ENCODE results near the gene IRF3. TPM values are rescaled to one million over a fixed set of nuclear protein-coding genes. Genes with fewer than 3 reads are reported as not detected.

Gene IRF3
- total RNA-seq, 2 donors from 2014 or later, result 135 to 141 TPM

DNA sequence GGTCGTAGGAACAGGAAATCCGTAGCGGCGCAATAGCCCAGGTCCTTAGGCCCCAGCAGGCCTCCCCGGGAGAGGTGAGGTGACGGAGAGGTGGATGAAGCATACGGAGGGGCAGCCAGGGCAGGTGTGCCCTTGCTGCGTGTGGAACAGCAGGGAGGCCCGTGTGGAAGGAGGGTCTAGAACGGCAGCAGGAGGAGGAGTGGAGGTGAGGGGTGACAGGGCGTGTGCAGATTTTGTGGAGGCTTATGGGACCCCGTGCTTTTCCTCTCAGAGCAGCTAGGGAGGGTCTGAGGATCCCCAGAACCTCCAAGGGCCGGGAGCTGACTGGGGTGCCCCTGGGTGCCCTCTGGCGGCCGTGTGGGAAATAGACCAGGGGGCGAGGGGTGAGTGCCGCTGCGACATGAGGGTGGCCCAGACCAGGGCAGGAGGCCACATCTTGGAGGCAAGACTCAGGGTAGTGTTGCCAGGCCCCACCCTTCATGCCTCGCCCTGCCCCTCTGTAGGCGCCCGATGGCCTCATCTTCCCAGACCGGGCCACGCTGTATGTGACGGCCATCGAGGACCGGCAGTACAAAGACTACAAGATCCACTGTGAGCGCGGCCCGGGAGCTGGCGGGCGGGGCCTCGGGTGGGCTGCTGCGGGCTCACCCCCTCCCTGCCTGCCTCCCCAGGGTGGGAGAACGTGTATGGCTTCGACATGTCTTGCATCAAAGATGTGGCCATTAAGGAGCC, 18.8 kb upstream of the IRF3 start:
- Mint-ChIP-seq H3K4me3 (no peak overlapping the region), H3K4me1 (ENCODE audit: low read depth) (peaks cover 32% of the 10 kb centered on the region), H3K36me3 (ENCODE audit: insufficient read depth in 2 of 2) (peaks cover 11 to 28% of the 10 kb centered on the region in 2 donors), H3K27me3 (ENCODE audit: low read depth) (no peaks in the 10 kb centered on the region), H3K27ac (peak overlapping the region; percentile 44), H3K9me3 (no peaks in the 10 kb centered on the region)
- no peak for ATAC-seq (replicated peaks in 1 of 2)
- DNase-seq, result no peak

DNA sequence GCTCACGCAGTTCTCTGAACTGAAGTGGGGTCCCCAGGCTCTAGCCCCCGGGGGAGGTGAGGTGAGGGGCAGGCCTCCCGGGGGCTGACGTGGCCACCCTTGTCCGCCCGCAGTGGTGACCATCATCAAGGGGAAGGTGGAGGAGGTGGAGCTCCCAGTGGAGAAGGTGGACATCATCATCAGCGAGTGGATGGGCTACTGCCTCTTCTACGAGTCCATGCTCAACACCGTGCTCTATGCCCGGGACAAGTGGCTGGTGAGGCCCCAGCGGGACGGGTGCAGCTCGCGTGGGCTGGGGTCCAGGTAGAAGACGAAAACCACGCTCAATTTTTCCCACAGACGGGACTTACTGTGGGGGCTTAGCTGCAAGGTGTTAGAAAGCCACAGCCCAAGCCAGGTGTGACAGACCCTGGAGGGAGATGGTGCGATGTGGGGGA, 18.2 kb upstream of the IRF3 start:
- no peak for DNase-seq
- peak overlapping the region; percentile 44 for H3K27ac Mint-ChIP-seq
- no peaks in the 10 kb centered on the region for H3K27me3 Mint-ChIP-seq (ENCODE audit: low read depth)
- no peak for ATAC-seq (replicated peaks in 1 of 2)
- H3K9me3 Mint-ChIP-seq, result no peaks in the 10 kb centered on the region
- peaks cover 32% of the 10 kb centered on the region for H3K4me1 Mint-ChIP-seq (ENCODE audit: low read depth)
- peaks cover 11 to 28% of the 10 kb centered on the region in 2 donors for H3K36me3 Mint-ChIP-seq (ENCODE audit: insufficient read depth in 2 of 2)
- H3K4me3 Mint-ChIP-seq, result no peak overlapping the region

- no peak overlapping the region for H3K4me3 Mint-ChIP-seq
- no peak overlapping the region for H3K27ac Mint-ChIP-seq
- no peaks in the 10 kb centered on the region for H3K9me3 Mint-ChIP-seq
- peaks cover 41% of the 10 kb centered on the region for H3K4me1 Mint-ChIP-seq (ENCODE audit: low read depth)
- H3K27me3 Mint-ChIP-seq (ENCODE audit: low read depth), result no peaks in the 10 kb centered on the region
- DNase-seq (no peak), ATAC-seq (replicated peaks in 1 of 2) (no peak)
- H3K36me3 Mint-ChIP-seq (ENCODE audit: insufficient read depth in 2 of 2), result peaks cover 9 to 26% of the 10 kb centered on the region in 2 donors
These were observed 16.6 kb upstream of the IRF3 start for GRCh38 chr19:49682274-49682673.

DNA sequence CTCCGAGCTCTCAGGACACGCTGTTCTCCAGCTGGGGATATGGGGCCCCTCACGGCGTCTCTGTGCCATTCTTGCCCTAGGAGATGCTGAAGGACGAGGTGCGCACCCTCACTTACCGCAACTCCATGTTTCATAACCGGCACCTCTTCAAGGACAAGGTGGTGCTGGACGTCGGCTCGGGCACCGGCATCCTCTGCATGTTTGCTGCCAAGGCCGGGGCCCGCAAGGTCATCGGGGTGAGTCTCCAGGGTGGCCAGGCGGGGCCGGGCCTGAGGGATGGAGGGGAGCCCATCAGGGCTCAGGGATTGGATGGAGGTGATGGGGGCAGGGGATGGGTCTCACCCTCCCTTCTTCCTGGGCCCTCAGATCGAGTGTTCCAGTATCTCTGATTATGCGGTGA, 16.2 kb upstream of the IRF3 start:
- ATAC-seq (replicated peaks in 1 of 2) (no peak), DNase-seq (no peak)
- H3K36me3 Mint-ChIP-seq (ENCODE audit: insufficient read depth in 2 of 2), result peaks cover 9 to 30% of the 10 kb centered on the region in 2 donors
- H3K4me3 Mint-ChIP-seq, result no peak overlapping the region
- no peak overlapping the region for H3K27ac Mint-ChIP-seq
- no peaks in the 10 kb centered on the region for H3K9me3 Mint-ChIP-seq
- no peaks in the 10 kb centered on the region for H3K27me3 Mint-ChIP-seq (ENCODE audit: low read depth)
- peaks cover 41% of the 10 kb centered on the region for H3K4me1 Mint-ChIP-seq (ENCODE audit: low read depth)

- H3K36me3 Mint-ChIP-seq (ENCODE audit: insufficient read depth in 2 of 2), result peaks cover 9 to 29% of the 10 kb centered on the region in 2 donors
- no peaks in the 10 kb centered on the region for H3K9me3 Mint-ChIP-seq
- peak overlapping the region; percentile 90 to 97 for H3K4me3 Mint-ChIP-seq
- H3K27me3 Mint-ChIP-seq (ENCODE audit: low read depth), result no peaks in the 10 kb centered on the region
- DNase-seq (peak; percentile 95 to 97), ATAC-seq (replicated peaks in 1 of 2) (peak in 1 of 2 donors; percentile 9)
- no peak overlapping the region for H3K27ac Mint-ChIP-seq
- H3K4me1 Mint-ChIP-seq (ENCODE audit: low read depth), result peaks cover 50% of the 10 kb centered on the region
These were observed 15.0 kb upstream of the IRF3 start for GRCh38 chr19:49680421-49681351.

DNA sequence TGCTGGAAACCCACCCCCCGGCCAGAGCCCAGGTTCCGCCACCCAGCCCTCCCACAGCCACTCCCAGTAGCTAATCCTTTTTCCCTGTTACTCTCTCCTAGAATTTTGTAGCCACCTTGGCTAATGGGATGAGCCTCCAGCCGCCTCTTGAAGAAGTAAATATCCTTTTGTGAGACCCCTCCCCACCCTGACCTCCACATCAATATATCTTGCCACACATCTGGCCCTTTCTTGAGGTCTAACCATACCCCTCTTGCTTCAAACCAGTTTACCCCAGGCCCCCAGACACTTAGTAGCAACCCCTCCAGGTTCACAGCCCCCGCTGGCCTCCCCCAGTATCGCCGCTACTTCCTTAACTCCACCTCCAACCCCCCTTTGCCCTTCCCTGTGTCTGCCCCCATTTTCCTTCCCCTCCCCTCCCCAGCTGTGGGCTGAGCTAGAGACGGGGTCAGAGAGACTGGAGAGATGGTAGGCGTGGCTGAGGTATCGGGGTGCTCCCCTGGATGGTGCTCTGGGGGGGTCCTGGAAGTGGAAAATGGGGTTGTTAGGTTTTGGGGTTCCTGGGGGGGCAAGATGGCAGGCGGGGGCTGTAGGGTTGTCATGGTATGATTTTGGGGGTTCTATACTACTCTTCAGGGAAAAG, 14.2 kb upstream of the IRF3 start:
- H3K36me3 Mint-ChIP-seq (ENCODE audit: insufficient read depth in 2 of 2), result peaks cover 9 to 23% of the 10 kb centered on the region in 2 donors
- peak overlapping the region; percentile 90 to 97 for H3K4me3 Mint-ChIP-seq
- ATAC-seq (replicated peaks in 1 of 2), result no peak
- DNase-seq, result no peak
- no peaks in the 10 kb centered on the region for H3K27me3 Mint-ChIP-seq (ENCODE audit: low read depth)
- peak overlapping the region; percentile 22 for H3K27ac Mint-ChIP-seq
- no peaks in the 10 kb centered on the region for H3K9me3 Mint-ChIP-seq
- H3K4me1 Mint-ChIP-seq (ENCODE audit: low read depth), result peaks cover 50% of the 10 kb centered on the region

GRCh38 chr19:49678985-49679770, 13.5 kb upstream of the IRF3 start:
- no peaks in the 10 kb centered on the region for H3K9me3 Mint-ChIP-seq
- ATAC-seq (replicated peaks in 1 of 2), result no peak
- H3K27ac Mint-ChIP-seq, result peak overlapping the region; percentile 46
- H3K27me3 Mint-ChIP-seq (ENCODE audit: low read depth), result no peaks in the 10 kb centered on the region
- H3K36me3 Mint-ChIP-seq (ENCODE audit: insufficient read depth in 2 of 2), result peaks cover 8 to 21% of the 10 kb centered on the region in 2 donors
- H3K4me3 Mint-ChIP-seq, result peak overlapping the region; percentile 90 to 97
- H3K4me1 Mint-ChIP-seq (ENCODE audit: low read depth), result peaks cover 50% of the 10 kb centered on the region
- DNase-seq, result no peak

DNA sequence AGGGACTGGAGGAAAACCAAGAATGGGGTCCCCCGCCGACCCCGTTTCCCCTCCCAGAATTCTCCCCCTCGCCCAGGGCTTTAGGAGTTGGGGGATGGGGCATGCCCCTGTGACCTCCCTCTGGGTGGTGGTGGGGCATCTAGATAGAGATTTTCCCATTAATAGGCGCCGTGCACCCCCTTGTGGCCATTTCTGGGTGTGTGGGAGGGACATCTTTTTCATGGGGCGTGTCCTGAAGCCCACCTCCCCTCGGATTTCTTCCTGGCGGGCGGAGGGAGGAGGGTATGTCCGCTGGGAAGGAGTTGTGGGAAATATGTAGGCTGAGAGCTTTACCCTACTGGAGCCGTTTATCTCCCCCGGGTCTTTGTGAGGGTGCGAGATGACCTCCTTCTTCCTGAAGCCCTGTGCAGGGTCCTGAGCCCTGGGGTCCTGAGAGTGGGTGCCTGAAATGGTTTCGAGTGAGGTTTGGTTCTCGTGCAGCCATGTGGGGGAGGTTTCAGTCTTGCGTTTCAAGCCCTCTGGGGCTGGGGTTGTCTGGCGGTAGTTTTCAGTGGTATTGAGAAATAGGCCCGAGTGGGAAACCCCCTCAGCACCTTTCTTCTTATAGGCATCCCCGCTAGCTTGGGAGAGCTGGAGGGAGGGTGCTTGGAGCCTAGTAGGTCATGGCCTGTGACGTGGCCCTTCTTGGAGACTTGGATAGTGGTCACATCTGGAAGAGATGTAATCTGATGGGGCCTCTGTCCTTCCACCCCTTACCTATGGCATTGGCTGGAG, 12.4 kb upstream of the IRF3 start:
- ATAC-seq (replicated peaks in 1 of 2) (peak; percentile 11 to 18), DNase-seq (peak; percentile 82 to 85)
- H3K27me3 Mint-ChIP-seq (ENCODE audit: low read depth), result no peaks in the 10 kb centered on the region
- peak overlapping the region; percentile 90 to 97 for H3K4me3 Mint-ChIP-seq
- no peaks in the 10 kb centered on the region for H3K9me3 Mint-ChIP-seq
- peaks cover 50% of the 10 kb centered on the region for H3K4me1 Mint-ChIP-seq (ENCODE audit: low read depth)
- peak overlapping the region; percentile 92 for H3K27ac Mint-ChIP-seq
- H3K36me3 Mint-ChIP-seq (ENCODE audit: insufficient read depth in 2 of 2), result peaks cover 3 to 20% of the 10 kb centered on the region in 2 donors

DNA sequence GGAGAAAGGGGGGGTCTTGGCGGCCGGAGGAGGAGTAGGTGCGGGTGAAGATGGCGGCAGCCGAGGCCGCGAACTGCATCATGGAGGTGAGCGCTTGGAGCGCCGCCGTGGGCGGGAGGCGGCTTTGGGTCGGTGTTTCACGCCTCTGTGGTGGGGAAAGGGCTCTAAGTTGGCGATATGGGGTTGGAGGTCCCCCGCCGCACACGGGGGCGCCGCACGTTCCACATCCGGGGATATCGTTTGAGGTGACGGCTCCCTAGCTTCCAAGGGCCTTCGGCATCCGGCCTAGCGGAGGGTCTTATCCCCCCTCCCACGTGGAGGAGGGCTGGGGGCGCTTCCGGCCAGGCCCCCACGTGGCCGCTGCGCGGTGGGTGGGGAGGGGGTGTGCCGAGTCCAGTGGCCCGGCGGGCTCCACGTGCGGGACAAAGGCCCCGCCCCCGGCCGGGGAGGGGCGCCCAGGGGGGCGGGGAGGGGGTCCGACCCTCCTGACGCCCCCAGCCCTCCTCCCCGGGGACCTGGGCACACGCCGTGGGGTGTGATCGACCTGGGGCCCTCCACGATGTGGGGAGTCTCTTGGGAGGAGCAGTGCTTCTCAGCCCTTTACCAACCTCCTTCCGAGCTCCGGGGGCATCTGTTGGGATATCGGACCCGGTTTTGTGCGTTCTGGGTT, 11.7 kb upstream of the IRF3 start, which contains the start of gene PRMT1:
Gene PRMT1 (plus strand): TSS at position 41 of the 670 bp plus-strand sequence. CDS start 10 bp downstream, at position 51.
- Mint-ChIP-seq H3K36me3 (ENCODE audit: insufficient read depth in 2 of 2) (peaks cover under 1 to 15% of the 10 kb centered on the region in 2 donors), H3K9me3 (no peaks in the 10 kb centered on the region), H3K27ac (peak within 1 kb of the TSS; percentile 94), H3K4me1 (ENCODE audit: low read depth) (peaks cover 53% of the 10 kb centered on the region), H3K4me3 (peak within 1 kb of the TSS; percentile 90 to 97), H3K27me3 (ENCODE audit: low read depth) (no peaks in the 10 kb centered on the region)
- ATAC-seq (replicated peaks in 1 of 2) (peak; percentile 14 to 26), DNase-seq (peak; percentile 64 to 72)

DNA sequence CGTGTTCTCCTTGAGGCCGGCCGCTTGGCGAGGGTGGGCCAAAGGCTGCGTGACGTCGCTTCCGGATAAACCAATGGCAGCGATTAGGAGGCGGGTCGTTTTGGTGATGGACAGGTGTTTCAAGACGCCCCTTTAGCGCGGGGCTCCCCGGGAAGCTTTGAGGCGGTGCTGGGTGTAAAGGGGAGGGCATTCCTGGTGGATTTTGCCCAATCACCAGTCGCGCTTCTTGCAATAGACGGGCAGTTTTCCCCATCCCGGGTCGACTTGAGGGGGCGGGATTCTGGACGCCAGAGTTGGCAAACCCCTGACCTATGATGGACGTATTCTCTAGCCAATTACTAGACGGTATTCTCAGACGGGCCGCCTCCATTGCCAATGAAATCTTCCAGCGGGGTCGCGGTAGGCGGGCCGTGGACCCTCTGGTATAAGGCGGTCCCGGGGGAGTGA, 11.2 kb upstream of the IRF3 start:
- H3K4me1 Mint-ChIP-seq (ENCODE audit: low read depth), result peaks cover 53% of the 10 kb centered on the region
- peaks cover 0 to 14% of the 10 kb centered on the region in 2 donors for H3K36me3 Mint-ChIP-seq (ENCODE audit: insufficient read depth in 2 of 2)
- H3K27me3 Mint-ChIP-seq (ENCODE audit: low read depth), result no peaks in the 10 kb centered on the region
- ATAC-seq (replicated peaks in 1 of 2), result peak; percentile 82 to 84
- no peaks in the 10 kb centered on the region for H3K9me3 Mint-ChIP-seq
- peak overlapping the region; percentile 85 to 90 for H3K4me3 Mint-ChIP-seq
- peak overlapping the region; percentile 94 for H3K27ac Mint-ChIP-seq
- DNase-seq, result peak; percentile 98 to 99

DNA sequence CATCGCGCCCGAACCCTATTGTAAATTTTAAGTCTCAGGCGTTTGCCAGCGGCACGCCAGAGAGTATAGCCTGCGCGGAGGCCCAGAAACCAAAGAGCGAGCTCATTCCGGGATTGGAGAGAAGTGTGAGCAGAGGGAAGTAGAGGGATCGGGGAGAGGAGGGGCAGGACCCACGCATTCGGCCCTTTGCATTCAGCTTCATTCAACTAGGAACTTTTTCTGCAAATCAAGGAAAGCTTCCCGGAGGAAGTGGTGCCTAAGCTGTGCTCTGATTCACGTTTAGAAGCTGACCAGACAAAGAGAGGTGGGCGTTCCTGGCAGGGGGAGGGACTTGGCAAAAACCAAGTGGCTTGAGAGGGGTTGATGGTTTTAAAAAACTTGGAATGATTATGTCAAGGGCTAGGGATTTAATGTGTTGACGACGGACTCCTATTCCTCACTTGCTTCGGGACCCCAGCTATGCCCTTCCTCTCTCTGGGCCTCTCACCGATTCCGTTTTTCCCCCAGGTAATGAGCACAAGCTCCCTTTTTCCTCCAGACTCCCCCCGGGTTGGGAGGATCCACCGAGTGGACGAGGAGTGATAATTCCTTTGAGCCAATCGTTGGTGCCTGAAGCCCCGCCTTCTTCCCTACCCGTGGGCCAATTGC, 10.6 kb upstream of the IRF3 start:
- DNase-seq, result no peak
- Mint-ChIP-seq H3K9me3 (no peaks in the 10 kb centered on the region), H3K4me1 (ENCODE audit: low read depth) (peaks cover 52% of the 10 kb centered on the region), H3K36me3 (ENCODE audit: insufficient read depth in 2 of 2) (peaks cover 0 to 14% of the 10 kb centered on the region in 2 donors), H3K27me3 (ENCODE audit: low read depth) (no peaks in the 10 kb centered on the region), H3K27ac (peak overlapping the region; percentile 94), H3K4me3 (peak overlapping the region; percentile 85 to 90)
- peak; percentile 8 to 21 for ATAC-seq (replicated peaks in 1 of 2)

Measured in activated T-cell treated with anti-CD3 and anti-CD28 coated beads, Interleukin-2, amount 50 U/mL, for 72 hours (primary cell).